Measurements from ENCODE around the gene STX19. TPM values are rescaled to one million over a fixed set of nuclear protein-coding genes. Genes with fewer than 3 reads are reported as not detected.
A peak's percentile ranks its signal among the peaks of the same experiment; 100 is the strongest.

STX19 gene
- total and polyA plus RNA-seq, 2 experiments from 2014 or later, result 0.29 TPM; not detected in 1

DNA sequence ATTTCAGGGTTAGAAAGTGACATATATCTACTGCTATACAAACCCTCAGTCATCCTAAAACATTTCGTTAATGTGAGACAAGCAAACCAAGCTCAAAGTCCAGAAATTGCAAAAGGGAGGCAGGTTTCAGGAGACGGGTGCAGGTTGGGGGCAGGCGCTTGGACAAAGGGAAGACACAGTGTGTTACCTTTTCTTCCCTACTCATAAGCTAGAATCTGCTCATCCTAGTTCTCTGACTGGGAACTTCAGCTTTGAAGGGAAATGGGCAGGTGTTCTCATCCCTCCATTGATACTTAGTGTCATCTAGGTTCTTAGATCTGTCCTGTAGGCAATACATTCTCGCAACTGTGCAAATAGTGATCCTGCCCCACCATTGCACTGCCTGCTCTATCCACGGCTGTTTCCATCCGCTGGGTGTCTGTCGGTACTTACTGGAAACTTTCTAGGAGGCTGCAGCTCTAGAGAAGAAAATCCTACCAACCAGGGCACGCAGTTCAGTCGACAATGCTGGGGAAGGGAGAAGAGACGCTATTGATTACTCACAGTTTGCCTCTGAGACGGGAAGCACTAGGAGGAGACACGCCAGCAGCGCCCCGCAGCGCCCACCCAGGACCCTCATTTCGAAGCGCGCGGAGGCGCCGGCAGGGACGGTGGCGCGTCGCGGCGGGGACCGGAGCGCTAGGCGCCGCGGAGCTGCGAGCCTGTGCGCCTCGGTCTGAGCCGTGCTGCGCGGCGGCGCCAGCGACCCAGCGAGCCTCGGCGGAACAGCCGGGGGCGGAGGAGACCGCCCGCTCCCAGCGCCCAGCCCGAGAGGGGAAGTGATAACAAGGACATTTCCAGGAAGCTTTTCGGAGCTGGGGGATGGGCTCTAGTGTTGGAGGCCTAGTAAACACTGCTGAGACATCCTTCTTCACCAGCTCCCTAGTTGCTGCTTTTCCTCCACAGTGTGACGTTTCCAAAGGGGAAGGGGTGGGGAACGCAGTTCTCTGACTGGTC, 55.0 kb downstream of the STX19 start, which contains the start of gene PROS1:
Gene PROS1, minus strand, starts transcription at position 766 of the 996 bp plus-strand sequence. Its CDS starts 147 bp downstream, at position 619.
- H2AFZ ChIP-seq, result peak within 1 kb of the TSS; percentile 100
- ATAC-seq, result peak; percentile 97
- TF ChIP-seq, protein P1, sequence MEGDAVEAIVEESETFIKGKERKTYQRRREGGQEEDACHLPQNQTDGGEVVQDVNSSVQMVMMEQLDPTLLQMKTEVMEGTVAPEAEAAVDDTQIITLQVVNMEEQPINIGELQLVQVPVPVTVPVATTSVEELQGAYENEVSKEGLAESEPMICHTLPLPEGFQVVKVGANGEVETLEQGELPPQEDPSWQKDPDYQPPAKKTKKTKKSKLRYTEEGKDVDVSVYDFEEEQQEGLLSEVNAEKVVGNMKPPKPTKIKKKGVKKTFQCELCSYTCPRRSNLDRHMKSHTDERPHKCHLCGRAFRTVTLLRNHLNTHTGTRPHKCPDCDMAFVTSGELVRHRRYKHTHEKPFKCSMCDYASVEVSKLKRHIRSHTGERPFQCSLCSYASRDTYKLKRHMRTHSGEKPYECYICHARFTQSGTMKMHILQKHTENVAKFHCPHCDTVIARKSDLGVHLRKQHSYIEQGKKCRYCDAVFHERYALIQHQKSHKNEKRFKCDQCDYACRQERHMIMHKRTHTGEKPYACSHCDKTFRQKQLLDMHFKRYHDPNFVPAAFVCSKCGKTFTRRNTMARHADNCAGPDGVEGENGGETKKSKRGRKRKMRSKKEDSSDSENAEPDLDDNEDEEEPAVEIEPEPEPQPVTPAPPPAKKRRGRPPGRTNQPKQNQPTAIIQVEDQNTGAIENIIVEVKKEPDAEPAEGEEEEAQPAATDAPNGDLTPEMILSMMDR (conservative IDR thresholded peaks at IDR 0.05; ENCODE audit: low read depth in 2 of 2), result no peak
- TF ChIP-seq, protein P2, sequence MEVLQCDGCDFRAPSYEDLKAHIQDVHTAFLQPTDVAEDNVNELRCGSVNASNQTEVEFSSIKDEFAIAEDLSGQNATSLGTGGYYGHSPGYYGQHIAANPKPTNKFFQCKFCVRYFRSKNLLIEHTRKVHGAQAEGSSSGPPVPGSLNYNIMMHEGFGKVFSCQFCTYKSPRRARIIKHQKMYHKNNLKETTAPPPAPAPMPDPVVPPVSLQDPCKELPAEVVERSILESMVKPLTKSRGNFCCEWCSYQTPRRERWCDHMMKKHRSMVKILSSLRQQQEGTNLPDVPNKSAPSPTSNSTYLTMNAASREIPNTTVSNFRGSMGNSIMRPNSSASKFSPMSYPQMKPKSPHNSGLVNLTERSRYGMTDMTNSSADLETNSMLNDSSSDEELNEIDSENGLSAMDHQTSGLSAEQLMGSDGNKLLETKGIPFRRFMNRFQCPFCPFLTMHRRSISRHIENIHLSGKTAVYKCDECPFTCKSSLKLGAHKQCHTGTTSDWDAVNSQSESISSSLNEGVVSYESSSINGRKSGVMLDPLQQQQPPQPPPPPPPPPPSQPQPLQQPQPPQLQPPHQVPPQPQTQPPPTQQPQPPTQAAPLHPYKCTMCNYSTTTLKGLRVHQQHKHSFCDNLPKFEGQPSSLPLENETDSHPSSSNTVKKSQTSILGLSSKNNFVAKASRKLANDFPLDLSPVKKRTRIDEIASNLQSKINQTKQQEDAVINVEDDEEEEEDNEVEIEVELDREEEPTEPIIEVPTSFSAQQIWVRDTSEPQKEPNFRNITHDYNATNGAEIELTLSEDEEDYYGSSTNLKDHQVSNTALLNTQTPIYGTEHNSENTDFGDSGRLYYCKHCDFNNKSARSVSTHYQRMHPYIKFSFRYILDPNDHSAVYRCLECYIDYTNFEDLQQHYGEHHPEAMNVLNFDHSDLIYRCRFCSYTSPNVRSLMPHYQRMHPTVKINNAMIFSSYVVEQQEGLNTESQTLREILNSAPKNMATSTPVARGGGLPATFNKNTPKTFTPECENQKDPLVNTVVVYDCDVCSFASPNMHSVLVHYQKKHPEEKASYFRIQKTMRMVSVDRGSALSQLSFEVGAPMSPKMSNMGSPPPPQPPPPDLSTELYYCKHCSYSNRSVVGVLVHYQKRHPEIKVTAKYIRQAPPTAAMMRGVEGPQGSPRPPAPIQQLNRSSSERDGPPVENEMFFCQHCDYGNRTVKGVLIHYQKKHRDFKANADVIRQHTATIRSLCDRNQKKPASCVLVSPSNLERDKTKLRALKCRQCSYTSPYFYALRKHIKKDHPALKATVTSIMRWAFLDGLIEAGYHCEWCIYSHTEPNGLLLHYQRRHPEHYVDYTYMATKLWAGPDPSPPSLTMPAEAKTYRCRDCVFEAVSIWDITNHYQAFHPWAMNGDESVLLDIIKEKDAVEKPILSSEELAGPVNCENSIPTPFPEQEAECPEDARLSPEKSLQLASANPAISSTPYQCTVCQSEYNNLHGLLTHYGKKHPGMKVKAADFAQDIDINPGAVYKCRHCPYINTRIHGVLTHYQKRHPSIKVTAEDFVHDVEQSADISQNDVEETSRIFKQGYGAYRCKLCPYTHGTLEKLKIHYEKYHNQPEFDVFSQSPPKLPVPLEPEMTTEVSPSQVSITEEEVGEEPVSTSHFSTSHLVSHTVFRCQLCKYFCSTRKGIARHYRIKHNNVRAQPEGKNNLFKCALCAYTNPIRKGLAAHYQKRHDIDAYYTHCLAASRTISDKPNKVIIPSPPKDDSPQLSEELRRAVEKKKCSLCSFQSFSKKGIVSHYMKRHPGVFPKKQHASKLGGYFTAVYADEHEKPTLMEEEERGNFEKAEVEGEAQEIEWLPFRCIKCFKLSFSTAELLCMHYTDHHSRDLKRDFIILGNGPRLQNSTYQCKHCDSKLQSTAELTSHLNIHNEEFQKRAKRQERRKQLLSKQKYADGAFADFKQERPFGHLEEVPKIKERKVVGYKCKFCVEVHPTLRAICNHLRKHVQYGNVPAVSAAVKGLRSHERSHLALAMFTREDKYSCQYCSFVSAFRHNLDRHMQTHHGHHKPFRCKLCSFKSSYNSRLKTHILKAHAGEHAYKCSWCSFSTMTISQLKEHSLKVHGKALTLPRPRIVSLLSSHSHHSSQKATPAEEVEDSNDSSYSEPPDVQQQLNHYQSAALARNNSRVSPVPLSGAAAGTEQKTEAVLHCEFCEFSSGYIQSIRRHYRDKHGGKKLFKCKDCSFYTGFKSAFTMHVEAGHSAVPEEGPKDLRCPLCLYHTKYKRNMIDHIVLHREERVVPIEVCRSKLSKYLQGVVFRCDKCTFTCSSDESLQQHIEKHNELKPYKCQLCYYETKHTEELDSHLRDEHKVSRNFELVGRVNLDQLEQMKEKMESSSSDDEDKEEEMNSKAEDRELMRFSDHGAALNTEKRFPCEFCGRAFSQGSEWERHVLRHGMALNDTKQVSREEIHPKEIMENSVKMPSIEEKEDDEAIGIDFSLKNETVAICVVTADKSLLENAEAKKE (CRISPR knock-in tag; IDR thresholded peaks at IDR 0.05), result no peak
- 0 out of 2 replicates have a peak, but pooled peaks have one; percentile 16 for TF ChIP-seq POLR2AphosphoS5 (IDR thresholded peaks at IDR 0.05; ENCODE audit: low read depth)
- no peak for TF ChIP-seq STAT1 (IDR thresholded peaks at IDR 0.05; ENCODE audit: unreplicated experiment)
- TF ChIP-seq NANOG (IDR thresholded peaks at IDR 0.05; ENCODE audit: borderline replicate concordance), result no peak
- TF ChIP-seq, protein P3, sequence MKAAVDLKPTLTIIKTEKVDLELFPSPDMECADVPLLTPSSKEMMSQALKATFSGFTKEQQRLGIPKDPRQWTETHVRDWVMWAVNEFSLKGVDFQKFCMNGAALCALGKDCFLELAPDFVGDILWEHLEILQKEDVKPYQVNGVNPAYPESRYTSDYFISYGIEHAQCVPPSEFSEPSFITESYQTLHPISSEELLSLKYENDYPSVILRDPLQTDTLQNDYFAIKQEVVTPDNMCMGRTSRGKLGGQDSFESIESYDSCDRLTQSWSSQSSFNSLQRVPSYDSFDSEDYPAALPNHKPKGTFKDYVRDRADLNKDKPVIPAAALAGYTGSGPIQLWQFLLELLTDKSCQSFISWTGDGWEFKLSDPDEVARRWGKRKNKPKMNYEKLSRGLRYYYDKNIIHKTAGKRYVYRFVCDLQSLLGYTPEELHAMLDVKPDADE (IDR thresholded peaks at IDR 0.05), result no peak
- peak within 1 kb of the TSS; percentile 78 for H3K4me3 Mint-ChIP-seq
- H3K4me3 ChIP-seq, result peak within 1 kb of the TSS; percentile 79
- peak; percentile 83 for DNase-seq (ENCODE audit: low spot score)
- H3F3A ChIP-seq (replicated peaks; ENCODE audit: low read depth), result 0 out of 2 replicates have a peak, but pooled peaks cover 8% of the 10 kb centered on the region
- H3K4me1 ChIP-seq (ENCODE audit: insufficient read depth), result peaks cover 6% of the 10 kb centered on the region
- H3K4me2 ChIP-seq, result peak within 1 kb of the TSS; percentile 83
- H4K20me1 ChIP-seq (replicated peaks; ENCODE audit: insufficient read depth), result no peaks in the 10 kb centered on the region
- no peak within 1 kb of the TSS for H3K27ac Mint-ChIP-seq
- H3K4me1 Mint-ChIP-seq, result peaks cover 6% of the 10 kb centered on the region
- no peaks in the 10 kb centered on the region; the same call in 2 of the 3 replicates for H3K9me3 Mint-ChIP-seq
- no peaks in the 10 kb centered on the region for H3K9me2 ChIP-seq (ENCODE audit: insufficient read depth)
- no peaks in the 10 kb centered on the region for H3K36me3 ChIP-seq (ENCODE audit: insufficient read depth)
- no peaks in the 10 kb centered on the region for H3K36me3 Mint-ChIP-seq (ENCODE audit: low read depth)
- H3K27ac ChIP-seq (ENCODE audit: low read depth), result peak within 1 kb of the TSS; percentile 76; the same call in 1 of the 2 replicates
- H3K27me3 ChIP-seq (ENCODE audit: insufficient read depth), result peaks cover 25% of the 10 kb centered on the region
- peaks cover 15% of the 10 kb centered on the region for H3K27me3 Mint-ChIP-seq (ENCODE audit: insufficient read depth, low read depth, poor library complexity)
- H3K79me2 ChIP-seq (replicated peaks; ENCODE audit: insufficient read depth), result no peaks in the 10 kb centered on the region
